ENCODE results near the gene WNT5A. TPM values are rescaled to one million over a fixed set of nuclear protein-coding genes. Genes with fewer than 3 reads are reported as not detected.

The WNT5A gene
- total and polyA plus RNA-seq, 2 donors (not counting 1 experiment from before 2014, with no cell fraction given): not detected

DNA sequence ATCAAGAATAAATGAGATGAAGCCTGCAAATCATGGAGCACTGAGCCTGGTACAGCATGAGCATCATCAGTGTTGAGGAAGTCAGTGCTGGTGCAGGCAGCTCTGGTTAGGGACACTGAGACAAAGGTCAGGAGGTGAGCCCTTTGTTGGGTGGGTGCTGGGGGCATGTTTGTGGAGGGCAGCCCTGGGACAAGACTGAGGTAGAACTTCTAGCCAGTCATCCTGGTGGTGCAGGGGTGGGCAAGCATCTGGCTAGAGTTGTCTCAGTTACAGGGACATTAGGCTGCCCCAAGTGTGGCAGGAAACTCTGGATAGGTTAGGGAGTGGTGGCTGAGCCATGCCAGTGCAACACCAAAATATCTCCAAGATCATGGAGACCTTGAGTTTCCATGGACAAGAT lies 27.3 kb downstream of the WNT5A start:
- H3K36me3 ChIP-seq (replicated peaks in 1 of 2; ENCODE audit: control extremely low read depth in 1 of 2, control insufficient read depth in 1 of 2, extremely low read depth in 1 of 2, insufficient read depth in 2 of 2, low read length in 1 of 2): no peaks in the 10 kb centered on the region
- no peak overlapping the region for H2AFZ ChIP-seq (ENCODE audit: insufficient read depth, low read depth, low read length, poor library complexity, severe bottlenecking)
- TF ChIP-seq EZH2 (IDR thresholded peaks at IDR 0.05; ENCODE audit: borderline replicate concordance, insufficient read depth, low read depth, low read length, poor library complexity, severe bottlenecking): no peak
- TF ChIP-seq, protein P1, sequence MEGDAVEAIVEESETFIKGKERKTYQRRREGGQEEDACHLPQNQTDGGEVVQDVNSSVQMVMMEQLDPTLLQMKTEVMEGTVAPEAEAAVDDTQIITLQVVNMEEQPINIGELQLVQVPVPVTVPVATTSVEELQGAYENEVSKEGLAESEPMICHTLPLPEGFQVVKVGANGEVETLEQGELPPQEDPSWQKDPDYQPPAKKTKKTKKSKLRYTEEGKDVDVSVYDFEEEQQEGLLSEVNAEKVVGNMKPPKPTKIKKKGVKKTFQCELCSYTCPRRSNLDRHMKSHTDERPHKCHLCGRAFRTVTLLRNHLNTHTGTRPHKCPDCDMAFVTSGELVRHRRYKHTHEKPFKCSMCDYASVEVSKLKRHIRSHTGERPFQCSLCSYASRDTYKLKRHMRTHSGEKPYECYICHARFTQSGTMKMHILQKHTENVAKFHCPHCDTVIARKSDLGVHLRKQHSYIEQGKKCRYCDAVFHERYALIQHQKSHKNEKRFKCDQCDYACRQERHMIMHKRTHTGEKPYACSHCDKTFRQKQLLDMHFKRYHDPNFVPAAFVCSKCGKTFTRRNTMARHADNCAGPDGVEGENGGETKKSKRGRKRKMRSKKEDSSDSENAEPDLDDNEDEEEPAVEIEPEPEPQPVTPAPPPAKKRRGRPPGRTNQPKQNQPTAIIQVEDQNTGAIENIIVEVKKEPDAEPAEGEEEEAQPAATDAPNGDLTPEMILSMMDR (IDR thresholded peaks at IDR 0.05): no peak
- H3K4me1 Mint-ChIP-seq: no peaks in the 10 kb centered on the region
- H3K9ac ChIP-seq (ENCODE audit: low read length): no peak overlapping the region
- ChIA-PET CTCF (no interaction called here), POLR2A (no interaction called here)
- H3K4me3 ChIP-seq (ENCODE audit: control extremely low read depth in 1 of 5, extremely low read depth in 1 of 5, insufficient read depth in 1 of 5, low read depth in 2 of 5, low read length in 4 of 5): no peak overlapping the region
- no peak for ATAC-seq (ENCODE audit: low read depth)
- no peaks in the 10 kb centered on the region for H4K20me1 ChIP-seq (ENCODE audit: control insufficient read depth, insufficient read depth, low read length, poor library complexity, severe bottlenecking)
- no peak overlapping the region for H3K27ac ChIP-seq (ENCODE audit: low read length in 2 of 2)
- peaks cover 7% of the 10 kb centered on the region for H3K27me3 Mint-ChIP-seq
- no peak overlapping the region for H3K4me2 ChIP-seq (replicated peaks; ENCODE audit: low read depth, low read length, poor library complexity, severe bottlenecking)
- peaks cover 0 to 7% (median 0%) of the 10 kb centered on the region in 3 donors for H3K9me3 ChIP-seq (ENCODE audit: control extremely low read depth in 1 of 3, control insufficient read depth in 2 of 3, insufficient read depth in 1 of 3, low read length in 2 of 3)
- intact Hi-C loops (cut with micrococcal nuclease): no loop called here
- no peaks in the 10 kb centered on the region for H3K4me1 ChIP-seq (ENCODE audit: control insufficient read depth in 2 of 2, insufficient read depth in 2 of 2, low read length in 2 of 2)
- no peak overlapping the region for H3K4me3 Mint-ChIP-seq
- H3K27me3 ChIP-seq (replicated peaks in 1 of 4; ENCODE audit: control extremely low read depth in 1 of 4, control insufficient read depth in 3 of 4, insufficient read depth in 4 of 4, low read length in 3 of 4): no peaks in the 10 kb centered on the region
- H3K79me2 ChIP-seq (ENCODE audit: control insufficient read depth, insufficient read depth, low read length): no peaks in the 10 kb centered on the region
- peaks cover 2% of the 10 kb centered on the region for H3K9me3 Mint-ChIP-seq (ENCODE audit: insufficient read depth)
- H3K27ac Mint-ChIP-seq: no peak overlapping the region
- DNase-seq: no peak

DNA sequence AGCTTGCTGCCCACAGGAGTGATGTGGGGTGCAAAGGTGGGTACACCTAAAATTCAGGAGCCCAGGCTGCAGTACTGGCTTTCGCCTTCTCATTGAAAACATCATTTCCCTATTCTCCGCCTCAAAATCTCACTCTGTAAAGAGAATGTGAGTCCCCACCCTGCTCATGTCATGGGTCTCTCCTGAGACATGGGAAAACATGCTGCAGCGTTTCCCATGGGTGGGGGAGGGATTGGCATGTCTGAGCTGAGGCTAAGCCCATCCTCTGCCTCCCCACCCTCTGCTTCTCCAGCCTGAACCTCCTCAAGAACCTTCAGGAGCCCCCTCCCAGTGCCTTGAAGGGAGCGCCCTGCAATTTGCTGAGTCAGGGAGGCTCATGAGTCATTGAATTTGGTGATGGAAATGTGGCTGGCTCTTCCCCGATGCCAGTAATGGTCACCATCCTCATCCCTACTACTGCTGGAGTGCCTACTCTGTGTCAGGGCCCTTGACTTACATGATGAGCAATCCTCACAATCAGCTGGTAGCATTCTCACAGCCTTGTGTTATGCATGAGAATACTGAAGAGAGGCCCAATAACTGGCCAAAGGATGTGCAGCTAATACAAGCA lies 28.8 kb downstream of the WNT5A start:
- TF ChIP-seq, protein P1 (IDR thresholded peaks at IDR 0.05): no peak
- no peak for TF ChIP-seq EZH2 (IDR thresholded peaks at IDR 0.05; ENCODE audit: borderline replicate concordance, insufficient read depth, low read depth, low read length, poor library complexity, severe bottlenecking)
- H3K27me3 ChIP-seq (replicated peaks in 1 of 4; ENCODE audit: control extremely low read depth in 1 of 4, control insufficient read depth in 3 of 4, insufficient read depth in 4 of 4, low read length in 3 of 4): no peaks in the 10 kb centered on the region
- POLR2A ChIA-PET: no interaction called here
- CTCF ChIA-PET: no interaction called here
- Mint-ChIP-seq H3K4me3 (no peak overlapping the region), H3K4me1 (no peaks in the 10 kb centered on the region), H3K27ac (no peak overlapping the region), H3K9me3 (ENCODE audit: insufficient read depth) (peaks cover 2% of the 10 kb centered on the region), H3K27me3 (peaks cover 7% of the 10 kb centered on the region)
- H3K4me2 ChIP-seq (replicated peaks; ENCODE audit: low read depth, low read length, poor library complexity, severe bottlenecking): no peak overlapping the region
- H3K9me3 ChIP-seq (ENCODE audit: control extremely low read depth in 1 of 3, control insufficient read depth in 2 of 3, insufficient read depth in 1 of 3, low read length in 2 of 3): peaks cover 0 to 8% (median 0%) of the 10 kb centered on the region in 3 donors
- H3K36me3 ChIP-seq (replicated peaks in 1 of 2; ENCODE audit: control extremely low read depth in 1 of 2, control insufficient read depth in 1 of 2, extremely low read depth in 1 of 2, insufficient read depth in 2 of 2, low read length in 1 of 2): no peaks in the 10 kb centered on the region
- H3K27ac ChIP-seq (ENCODE audit: low read length in 2 of 2): no peak overlapping the region
- H4K20me1 ChIP-seq (ENCODE audit: control insufficient read depth, insufficient read depth, low read length, poor library complexity, severe bottlenecking): no peaks in the 10 kb centered on the region
- no peaks in the 10 kb centered on the region for H3K4me1 ChIP-seq (ENCODE audit: control insufficient read depth in 2 of 2, insufficient read depth in 2 of 2, low read length in 2 of 2)
- H3K9ac ChIP-seq (ENCODE audit: low read length): no peak overlapping the region
- no peaks in the 10 kb centered on the region for H3K79me2 ChIP-seq (ENCODE audit: control insufficient read depth, insufficient read depth, low read length)
- ATAC-seq (ENCODE audit: low read depth): no peak
- H2AFZ ChIP-seq (ENCODE audit: insufficient read depth, low read depth, low read length, poor library complexity, severe bottlenecking): no peak overlapping the region
- H3K4me3 ChIP-seq (ENCODE audit: control extremely low read depth in 1 of 5, extremely low read depth in 1 of 5, insufficient read depth in 1 of 5, low read depth in 2 of 5, low read length in 4 of 5): no peak overlapping the region
- intact Hi-C loops (cut with micrococcal nuclease): no loop called here
- DNase-seq: no peak
- no CpG with 5 or more reads among the region's 5 CpGs for WGBS (ENCODE audit: insufficient coverage)
